Measurements from ENCODE around the gene RPRD1B.

GRCh38 chr20:38050686-38051085 is 17.1 kb downstream of the RPRD1B start:
- no peak for TF ChIP-seq POLR2A (IDR thresholded peaks at IDR 0.05)
- no peak for TF ChIP-seq CTCF (IDR thresholded peaks at IDR 0.05)

All from Peyer's patch (tissue), 4 donors.